Esophagus muscularis mucosa (tissue), 3 donors: ENCODE measurements around the gene DCX.

ENCODE experiments used
- POLR2A ChIP-seq: fragments of 450-650 bp; IDR thresholded peaks from one replicate; pipeline ENCODE4 v1.6.1; 2017; ENCODE audit warnings: antibody characterized with exemption, moderate library complexity, mild to moderate bottlenecking, low read depth
- POLR2AphosphoS5 ChIP-seq, 2 donors: sonication (generic); formaldehyde crosslinking; IDR thresholded peaks; one replicate each; pipeline ENCODE4 v1.6.1; 2017; ENCODE audit warnings: antibody characterized with exemption in 2 of 2
- TF ChIP-seq, protein P1 (sequence below), 3 experiments: fragments of 200-600 bp in 2 of 3; fragments of 450-650 bp in 1 of 3; sonication (generic) in 2 of 3; IDR thresholded peaks; one replicate each; pipeline ENCODE4 v1.5.1; 2017 to 2019; ENCODE audit warnings: antibody characterized with exemption in 3 of 3, mild to moderate bottlenecking in 2 of 3, moderate library complexity in 1 of 3

DNA sequence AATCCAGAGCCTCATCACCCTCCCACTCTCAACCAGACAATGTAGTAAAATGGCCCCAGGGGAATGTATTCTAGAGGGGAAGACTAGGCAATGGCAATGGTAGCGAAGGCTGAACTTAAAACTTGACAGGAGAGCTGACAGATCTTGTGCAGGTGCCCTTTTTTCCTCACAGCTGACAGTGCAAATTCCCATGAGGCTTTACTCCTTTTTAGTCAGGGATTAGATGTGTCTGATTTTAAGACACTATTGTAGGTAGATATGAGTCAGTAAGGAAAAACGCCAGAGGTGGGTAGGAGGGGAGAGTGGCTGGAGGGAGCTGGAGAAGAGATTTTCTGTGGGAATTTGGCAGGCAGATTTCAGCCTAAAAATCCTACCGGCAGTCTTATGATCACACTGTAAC is 152.4 kb downstream of the DCX start:
- TF ChIP-seq, protein P1, sequence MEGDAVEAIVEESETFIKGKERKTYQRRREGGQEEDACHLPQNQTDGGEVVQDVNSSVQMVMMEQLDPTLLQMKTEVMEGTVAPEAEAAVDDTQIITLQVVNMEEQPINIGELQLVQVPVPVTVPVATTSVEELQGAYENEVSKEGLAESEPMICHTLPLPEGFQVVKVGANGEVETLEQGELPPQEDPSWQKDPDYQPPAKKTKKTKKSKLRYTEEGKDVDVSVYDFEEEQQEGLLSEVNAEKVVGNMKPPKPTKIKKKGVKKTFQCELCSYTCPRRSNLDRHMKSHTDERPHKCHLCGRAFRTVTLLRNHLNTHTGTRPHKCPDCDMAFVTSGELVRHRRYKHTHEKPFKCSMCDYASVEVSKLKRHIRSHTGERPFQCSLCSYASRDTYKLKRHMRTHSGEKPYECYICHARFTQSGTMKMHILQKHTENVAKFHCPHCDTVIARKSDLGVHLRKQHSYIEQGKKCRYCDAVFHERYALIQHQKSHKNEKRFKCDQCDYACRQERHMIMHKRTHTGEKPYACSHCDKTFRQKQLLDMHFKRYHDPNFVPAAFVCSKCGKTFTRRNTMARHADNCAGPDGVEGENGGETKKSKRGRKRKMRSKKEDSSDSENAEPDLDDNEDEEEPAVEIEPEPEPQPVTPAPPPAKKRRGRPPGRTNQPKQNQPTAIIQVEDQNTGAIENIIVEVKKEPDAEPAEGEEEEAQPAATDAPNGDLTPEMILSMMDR (IDR thresholded peaks at IDR 0.05): no peak
- TF ChIP-seq POLR2A (no peak), POLR2AphosphoS5 (IDR thresholded peaks at IDR 0.05) (no peak)
